Parathyroid adenoma (tissue), 2 donors: ENCODE measurements around the gene GRAMD2A.

Experiments used
- H2AFZ ChIP-seq: fragments of 300-600 bp; sonication (generic); one replicate; pipeline ENCODE4 v1.7.0; 2017; ENCODE audit warnings: antibody characterized with exemption, mild to moderate bottlenecking
- H3K27ac ChIP-seq: fragments of 300-600 bp; sonication (generic); one replicate; pipeline ENCODE4 v1.7.0; 2017
- H3K27me3 ChIP-seq: fragments of 300-600 bp; sonication (generic); one replicate; pipeline ENCODE4 v1.7.0; 2017; ENCODE audit warnings: low read length; ENCODE audit not compliant: control insufficient read depth, insufficient read depth
- H3K36me3 ChIP-seq: fragments of 300-600 bp; sonication (generic); one replicate; pipeline ENCODE4 v1.7.0; 2017; ENCODE audit warnings: low read length; ENCODE audit not compliant: control insufficient read depth, insufficient read depth
- H3K4me1 ChIP-seq: fragments of 300-600 bp; sonication (generic); one replicate; pipeline ENCODE4 v1.7.0; 2017; ENCODE audit warnings: control low read depth
- H3K4me2 ChIP-seq: fragments of 300-600 bp; sonication (generic); one replicate; pipeline ENCODE4 v1.7.0; 2017; ENCODE audit warnings: low read length
- H3K4me3 ChIP-seq: fragments of 300-600 bp; sonication (generic); one replicate; pipeline ENCODE4 v1.7.0; 2017; ENCODE audit warnings: low read depth, low read length
- H3K79me2 ChIP-seq: fragments of 300-600 bp; sonication (generic); one replicate; pipeline ENCODE4 v1.7.0; 2017; ENCODE audit warnings: control low read depth
- H3K9ac ChIP-seq: fragments of 300-600 bp; sonication (generic); one replicate; pipeline ENCODE4 v1.7.0; 2017; ENCODE audit warnings: mild to moderate bottlenecking
- H3K9me3 ChIP-seq: fragments of 300-600 bp; sonication (generic); one replicate; pipeline ENCODE4 v1.7.0; 2017; ENCODE audit warnings: low read length; ENCODE audit not compliant: control insufficient read depth
- TF ChIP-seq, protein P1 (sequence below): fragments of 300-600 bp; sonication (generic); IDR thresholded peaks from one replicate; pipeline ENCODE4 v1.7.0; 2017; ENCODE audit warnings: antibody characterized with exemption, mild to moderate bottlenecking
- donor health status: primary hyperparathyroidism.

Gene GRAMD2A

DNA sequence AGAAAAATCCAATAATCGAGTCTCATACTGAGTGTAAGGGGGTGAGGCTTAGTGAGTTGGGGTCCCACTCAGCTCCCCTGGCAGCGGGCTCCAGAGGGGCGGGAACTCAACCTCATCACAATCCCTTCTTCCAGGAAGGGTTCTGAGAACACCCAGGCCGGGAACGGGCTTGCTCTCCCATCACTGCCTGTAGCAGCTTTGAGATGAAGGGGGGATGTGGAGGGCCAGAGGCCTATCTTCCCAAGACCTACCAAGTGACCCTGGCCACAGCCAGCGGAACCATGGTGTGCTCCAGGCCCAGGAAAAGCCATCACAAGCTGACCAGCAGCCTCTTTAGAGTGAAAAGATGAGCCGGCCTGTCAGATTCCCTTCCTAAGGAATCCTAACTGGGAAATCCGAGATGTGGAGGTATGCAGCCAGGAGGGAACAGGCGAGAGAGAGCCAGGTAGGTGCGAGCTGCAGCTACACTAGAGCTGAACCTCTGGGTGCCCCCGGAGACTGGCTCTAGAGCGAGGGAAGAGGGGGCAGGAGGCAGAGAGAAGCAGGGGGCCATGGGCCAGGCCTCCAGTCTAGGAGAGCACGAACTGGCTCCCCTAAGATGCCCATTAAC lies 18.5 kb downstream of the GRAMD2A start:
- Histone ChIP-seq H3K9me3 (no peaks in the 10 kb centered on the region), H3K27ac (no peak overlapping the region), H3K9ac (no peak overlapping the region), H3K36me3 (no peaks in the 10 kb centered on the region), H2AFZ (no peak overlapping the region), H3K4me2 (no peak overlapping the region), H3K27me3 (no peaks in the 10 kb centered on the region), H3K4me3 (no peak overlapping the region), H3K4me1 (peaks cover 4% of the 10 kb centered on the region), H3K79me2 (no peaks in the 10 kb centered on the region)
- TF ChIP-seq, protein P1, sequence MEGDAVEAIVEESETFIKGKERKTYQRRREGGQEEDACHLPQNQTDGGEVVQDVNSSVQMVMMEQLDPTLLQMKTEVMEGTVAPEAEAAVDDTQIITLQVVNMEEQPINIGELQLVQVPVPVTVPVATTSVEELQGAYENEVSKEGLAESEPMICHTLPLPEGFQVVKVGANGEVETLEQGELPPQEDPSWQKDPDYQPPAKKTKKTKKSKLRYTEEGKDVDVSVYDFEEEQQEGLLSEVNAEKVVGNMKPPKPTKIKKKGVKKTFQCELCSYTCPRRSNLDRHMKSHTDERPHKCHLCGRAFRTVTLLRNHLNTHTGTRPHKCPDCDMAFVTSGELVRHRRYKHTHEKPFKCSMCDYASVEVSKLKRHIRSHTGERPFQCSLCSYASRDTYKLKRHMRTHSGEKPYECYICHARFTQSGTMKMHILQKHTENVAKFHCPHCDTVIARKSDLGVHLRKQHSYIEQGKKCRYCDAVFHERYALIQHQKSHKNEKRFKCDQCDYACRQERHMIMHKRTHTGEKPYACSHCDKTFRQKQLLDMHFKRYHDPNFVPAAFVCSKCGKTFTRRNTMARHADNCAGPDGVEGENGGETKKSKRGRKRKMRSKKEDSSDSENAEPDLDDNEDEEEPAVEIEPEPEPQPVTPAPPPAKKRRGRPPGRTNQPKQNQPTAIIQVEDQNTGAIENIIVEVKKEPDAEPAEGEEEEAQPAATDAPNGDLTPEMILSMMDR = no peak

DNA sequence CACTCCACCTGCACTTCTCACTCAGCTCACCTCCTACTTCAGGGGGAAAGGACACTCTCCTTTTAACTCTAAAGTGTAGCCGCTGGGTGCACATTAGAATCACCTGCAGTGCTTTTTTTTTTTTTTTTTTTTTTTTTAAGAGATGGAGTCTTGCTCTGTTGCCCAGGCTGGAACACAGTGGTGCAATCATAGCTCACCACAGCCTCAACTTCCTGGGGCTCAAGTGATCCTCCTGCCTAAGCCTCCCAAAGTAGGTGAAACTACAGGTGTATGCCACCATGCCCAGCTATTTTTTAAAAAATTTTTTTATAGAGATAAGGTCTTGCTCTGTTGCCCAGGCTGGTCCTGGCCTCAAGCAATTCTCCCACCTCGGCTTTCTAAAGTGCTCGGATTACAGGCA lies 20.8 kb downstream of the GRAMD2A start:
- no peak overlapping the region for H3K4me2 ChIP-seq
- TF ChIP-seq, protein P1 = no peak
- no peaks in the 10 kb centered on the region for H3K9me3 ChIP-seq
- H2AFZ ChIP-seq = no peak overlapping the region
- H3K27me3 ChIP-seq = no peaks in the 10 kb centered on the region
- no peak overlapping the region for H3K9ac ChIP-seq
- H3K79me2 ChIP-seq = no peaks in the 10 kb centered on the region
- no peaks in the 10 kb centered on the region for H3K4me1 ChIP-seq
- H3K36me3 ChIP-seq = no peaks in the 10 kb centered on the region
- H3K4me3 ChIP-seq = no peak overlapping the region
- no peak overlapping the region for H3K27ac ChIP-seq

DNA sequence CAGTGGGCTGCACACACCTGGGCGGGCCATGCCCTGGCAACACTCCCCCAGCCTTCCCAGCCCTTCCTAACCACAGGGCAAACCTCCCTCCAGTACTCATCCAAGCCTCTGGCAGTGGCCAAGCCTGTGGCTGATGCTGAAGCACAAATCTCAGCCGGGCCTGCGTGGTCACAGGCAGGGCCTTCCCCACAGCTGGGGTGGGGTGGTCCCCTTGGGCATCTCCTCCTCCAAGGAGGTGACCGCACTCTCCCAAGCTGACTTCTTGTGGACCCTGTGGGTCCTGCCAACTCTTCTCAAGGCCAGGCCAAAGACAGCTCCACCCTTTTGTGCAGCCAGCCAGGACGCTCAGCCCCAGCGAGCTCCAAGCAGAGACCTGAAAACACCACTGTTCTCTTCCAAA lies 21.4 kb downstream of the GRAMD2A start:
- Histone ChIP-seq H3K4me1 (no peaks in the 10 kb centered on the region), H3K79me2 (no peaks in the 10 kb centered on the region), H2AFZ (no peak overlapping the region), H3K36me3 (no peaks in the 10 kb centered on the region), H3K27ac (no peak overlapping the region), H3K4me3 (no peak overlapping the region), H3K4me2 (no peak overlapping the region), H3K9me3 (no peaks in the 10 kb centered on the region), H3K9ac (no peak overlapping the region), H3K27me3 (no peaks in the 10 kb centered on the region)
- TF ChIP-seq, protein P1 = no peak

DNA sequence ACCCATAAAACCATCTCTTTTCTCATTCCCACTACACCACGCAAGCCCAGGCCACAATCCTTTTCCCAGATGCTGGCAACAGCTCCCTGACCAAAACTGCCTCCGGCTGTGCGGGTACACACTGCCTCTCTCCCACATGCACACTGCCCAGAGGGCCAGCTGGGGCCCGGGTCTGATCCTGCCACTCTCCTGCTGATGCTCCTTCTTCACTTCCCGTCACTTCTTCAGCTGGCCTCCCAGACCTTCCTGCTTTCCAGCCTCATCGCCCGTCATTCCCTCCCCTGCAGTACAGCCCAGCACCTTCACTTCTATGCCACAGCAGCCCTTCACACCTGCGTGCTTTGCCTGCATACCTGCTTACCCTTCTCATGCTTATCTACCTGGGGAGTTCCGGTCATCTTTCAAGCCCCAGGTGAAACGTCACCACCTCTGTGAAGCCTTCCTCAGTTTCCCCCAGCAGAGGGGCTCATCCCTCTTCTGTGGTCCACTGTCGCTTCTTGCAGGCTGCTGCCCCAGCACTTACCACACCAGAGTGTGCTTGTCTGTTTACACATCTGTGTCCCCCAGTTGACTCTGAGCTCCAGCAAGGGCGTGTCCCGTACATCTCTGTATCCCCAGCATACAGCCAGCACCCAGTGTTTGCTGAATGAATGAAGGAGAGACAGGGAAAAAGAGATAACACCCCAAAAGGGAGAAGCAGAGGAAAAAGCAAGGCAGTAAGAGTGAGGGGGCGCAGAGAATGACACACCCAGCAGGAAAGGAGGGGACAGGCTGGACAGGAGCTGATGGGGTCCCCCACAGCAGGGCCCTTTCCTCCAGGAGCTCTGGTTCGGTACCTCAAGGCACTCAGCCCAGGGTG lies 22.2 kb downstream of the GRAMD2A start:
- TF ChIP-seq, protein P1 = no peak
- H3K4me2 ChIP-seq = no peak overlapping the region

More for the DNA sequence above, 22.2 kb downstream of the GRAMD2A start:
- H3K36me3 ChIP-seq = no peaks in the 10 kb centered on the region
- no peak overlapping the region for H2AFZ ChIP-seq
- no peak overlapping the region for H3K27ac ChIP-seq
- H3K9me3 ChIP-seq = no peaks in the 10 kb centered on the region
- H3K4me1 ChIP-seq = no peaks in the 10 kb centered on the region
- no peak overlapping the region for H3K4me3 ChIP-seq
- H3K79me2 ChIP-seq = no peaks in the 10 kb centered on the region
- no peaks in the 10 kb centered on the region for H3K27me3 ChIP-seq
- no peak overlapping the region for H3K9ac ChIP-seq
